CD14-positive monocyte (primary cell): ENCODE results near the gene DNAJC19. TPM values are rescaled to one million over a fixed set of nuclear protein-coding genes. Genes with fewer than 3 reads are reported as not detected.
"Not testable (repeated sequence)": the region's sequence is repeated elsewhere in the genome, so short reads cannot be mapped to it uniquely, and the experiment has no call there.

ENCODE experiments used
- DNase-seq, 3 donors: peaks; one replicate each; pipeline ENCODE4 v3.0.0-alpha.2; 2011 to 2022
- H2AFZ ChIP-seq: 2 replicates; pipeline ENCODE4 v1.6.0; 2012; ENCODE audit warnings: mild to moderate bottlenecking, low read depth, low read length, inconsistent platforms; ENCODE audit not compliant: insufficient read depth, poor library complexity, severe bottlenecking
- H3K27ac ChIP-seq, 2 donors: 1 replicate in 1 of 2; 2 replicates in 1 of 2; pipeline ENCODE4 v1.5.1; 2012 to 2013; ENCODE audit warnings: low read length in 2 of 2, control low read depth in 1 of 2, inconsistent platforms in 1 of 2, low read depth in 1 of 2, mild to moderate bottlenecking in 1 of 2
- H3K27me3 ChIP-seq, 2 donors: one replicate each; pipeline versions ENCODE4 v1.6.0 to v1.6.1; 2011 to 2013; ENCODE audit warnings: low read length in 2 of 2; ENCODE audit not compliant: control insufficient read depth in 2 of 2, insufficient read depth in 2 of 2
- H3K36me3 ChIP-seq, 2 donors: replicated peaks in 1 of 2; 1 replicate in 1 of 2; 2 replicates in 1 of 2; pipeline versions ENCODE4 v1.5.1 to v1.6.1; 2012 to 2013; ENCODE audit warnings: low read length in 2 of 2, control low read depth in 1 of 2, inconsistent platforms in 1 of 2, mild to moderate bottlenecking in 1 of 2; ENCODE audit not compliant: insufficient read depth in 2 of 2, control insufficient read depth in 1 of 2
- H3K4me1 ChIP-seq, 2 donors: 1 replicate in 1 of 2; 2 replicates in 1 of 2; pipeline versions ENCODE4 v1.5.1 to v1.6.1; 2012 to 2013; ENCODE audit warnings: low read length in 2 of 2, control low read depth in 1 of 2, inconsistent platforms in 1 of 2, mild to moderate bottlenecking in 1 of 2, moderate library complexity in 1 of 2; ENCODE audit not compliant: insufficient read depth in 2 of 2, control insufficient read depth in 1 of 2
- H3K4me2 ChIP-seq: replicated peaks from 2 replicates; pipeline ENCODE3; 2012; ENCODE audit warnings: low read length, moderate library complexity, mild to moderate bottlenecking; ENCODE audit not compliant: poor library complexity, severe bottlenecking; ENCODE audit errors: extremely low read depth
- H3K4me3 ChIP-seq, 3 experiments: fragments of 200-600 bp in 1 of 3; sonication (generic) in 1 of 3; replicated peaks in 1 of 3; 1 replicate in 2 of 3; 2 replicates in 1 of 3; pipeline ENCODE4 v1.5.1; 2011 to 2013; ENCODE audit warnings: low read length in 3 of 3, mild to moderate bottlenecking in 3 of 3, control low read depth in 2 of 3, low read depth in 2 of 3, inconsistent platforms in 1 of 3, moderate library complexity in 1 of 3
- H3K79me2 ChIP-seq: 2 replicates; pipeline ENCODE4 v1.6.0; 2012; ENCODE audit warnings: mild to moderate bottlenecking, control low read depth, inconsistent platforms, low read length, moderate library complexity; ENCODE audit not compliant: insufficient read depth
- H3K9ac ChIP-seq: 2 replicates; pipeline ENCODE4 v1.6.0; 2017; ENCODE audit warnings: low read length, mild to moderate bottlenecking; ENCODE audit not compliant: insufficient read depth, poor library complexity, severe bottlenecking
- H3K9me3 ChIP-seq, 2 donors: replicated peaks in 1 of 2; 1 replicate in 1 of 2; 2 replicates in 1 of 2; pipeline versions ENCODE4 v1.5.1 to v1.6.1; 2012 to 2013; ENCODE audit warnings: low read length in 2 of 2, control low read depth in 1 of 2; ENCODE audit not compliant: control insufficient read depth in 1 of 2, insufficient read depth in 1 of 2
- H4K20me1 ChIP-seq: 2 replicates; pipeline ENCODE4 v1.6.0; 2012; ENCODE audit warnings: mild to moderate bottlenecking, low read length, control low read depth, moderate library complexity; ENCODE audit not compliant: insufficient read depth
- H3K27ac Mint-ChIP-seq, 7 donors: one replicate each; pipeline ENCODE4 v1.8.0; 2020; ENCODE audit warnings: mild to moderate bottlenecking in 7 of 7, mixed read lengths in 7 of 7, moderate library complexity in 6 of 7, inconsistent platforms in 2 of 7
- H3K27me3 Mint-ChIP-seq, 3 donors: one replicate each; pipeline ENCODE4 v1.8.0; 2021 to 2022; ENCODE audit warnings: low read depth in 3 of 3, mild to moderate bottlenecking in 3 of 3, mixed read lengths in 3 of 3, moderate library complexity in 3 of 3, inconsistent platforms in 1 of 3
- H3K36me3 Mint-ChIP-seq, 2 donors: one replicate each; pipeline ENCODE4 v1.8.0; 2020; ENCODE audit warnings: mixed read lengths in 2 of 2, inconsistent platforms in 1 of 2, mild to moderate bottlenecking in 1 of 2
- H3K4me1 Mint-ChIP-seq: one replicate; pipeline ENCODE4 v1.8.0; 2020; ENCODE audit warnings: mild to moderate bottlenecking, mixed read lengths
- H3K4me3 Mint-ChIP-seq, 2 donors: one replicate each; pipeline ENCODE4 v1.8.0; 2020; ENCODE audit warnings: mild to moderate bottlenecking in 2 of 2, mixed read lengths in 2 of 2, moderate library complexity in 1 of 2
- H3K9me3 Mint-ChIP-seq, 7 donors: one replicate each; pipeline ENCODE4 v1.8.0; 2020 to 2022; ENCODE audit warnings: mixed read lengths in 7 of 7, mild to moderate bottlenecking in 6 of 7, moderate library complexity in 6 of 7, inconsistent platforms in 2 of 7
- CTCF ChIP-seq: fragments of 200-600 bp; IDR thresholded peaks from one replicate; pipeline ENCODE4 v1.8.0; 2022; ENCODE audit warnings: antibody characterized with exemption, mild to moderate bottlenecking
- WGBS: methylation state at CpG from one replicate; pipeline ENCODE4 v1.1.5; 2013; ENCODE audit warnings: missing lambda C conversion rate; ENCODE audit not compliant: insufficient coverage; 5-methylcytosine and 5-hydroxymethylcytosine counted together
- intact Hi-C, 2 donors: fragments of 100-400 bp; cut with micrococcal nuclease; formaldehyde crosslinking; loops; one replicate each; pipeline versions ENCODE4 v1.15.0 to v1.15.1; 2023
- polyA plus RNA-seq, 3 donors: library from polyadenylated mRNA; depleted of rRNA in 1 of 3; unstranded in 2 of 3; stranded (reverse) in 1 of 3; fragments of 300-500 nt in 2 of 3; fragments of >200 nt in 1 of 3; fragmentation: Illumina TruSeq in 2 of 3; gene quantifications; 1 replicate in 2 of 3; 2 replicates in 1 of 3; pipeline ENCODE4 v1.2.3, GENCODE V29; 2012 to 2021

DNAJC19 gene
- polyA plus RNA-seq, 3 donors: 10.7 to 44.7 (median 44.0) TPM

GRCh38 chr3:181007262-181007661 is 17.7 kb upstream of the DNAJC19 start:
- Histone ChIP-seq H3K4me1 (no peaks in the 10 kb centered on the region), H3K9me3 (peaks cover 0 to 8% of the 10 kb centered on the region in 2 donors), H3K27me3 (no peaks in the 10 kb centered on the region), H3K27ac (no peak overlapping the region), H3K4me2 (no peak overlapping the region), H3K79me2 (no peaks in the 10 kb centered on the region), H3K36me3 (no peaks in the 10 kb centered on the region), H3K9ac (no peak overlapping the region), H3K4me3 (no peak overlapping the region), H2AFZ (no peak overlapping the region), H4K20me1 (no peaks in the 10 kb centered on the region)
- H3K27ac Mint-ChIP-seq: no peak overlapping the region
- H3K9me3 Mint-ChIP-seq: peaks cover 2 to 12% (median 6%) of the 10 kb centered on the region in 7 donors
- no CpG with 5 or more reads among the region's 3 CpGs for WGBS
- no peak for DNase-seq
- H3K36me3 Mint-ChIP-seq: no peaks in the 10 kb centered on the region
- no peak overlapping the region for H3K4me3 Mint-ChIP-seq
- intact Hi-C loops: no loop called here
- TF ChIP-seq CTCF: no peak
- no peaks in the 10 kb centered on the region for H3K4me1 Mint-ChIP-seq
- peaks cover 0 to 2% (median 0%) of the 10 kb centered on the region in 3 donors for H3K27me3 Mint-ChIP-seq

GRCh38 chr3:181006541-181006940 is 17.0 kb upstream of the DNAJC19 start:
- WGBS: 92% methylated on average over 3 of the region's 7 CpGs
- Histone ChIP-seq H3K27ac (no peak overlapping the region), H3K79me2 (no peaks in the 10 kb centered on the region), H3K9ac (no peak overlapping the region), H3K27me3 (no peaks in the 10 kb centered on the region), H2AFZ (no peak overlapping the region), H3K4me3 (no peak overlapping the region), H4K20me1 (no peaks in the 10 kb centered on the region), H3K4me2 (no peak overlapping the region), H3K4me1 (no peaks in the 10 kb centered on the region), H3K36me3 (no peaks in the 10 kb centered on the region), H3K9me3 (peaks cover 0 to 8% of the 10 kb centered on the region in 2 donors)
- TF ChIP-seq CTCF: no peak
- H3K27ac Mint-ChIP-seq: no peak overlapping the region
- intact Hi-C loops: no loop called here
- H3K9me3 Mint-ChIP-seq: peaks cover 5 to 16% (median 11%) of the 10 kb centered on the region in 7 donors
- no peak for DNase-seq
- H3K4me1 Mint-ChIP-seq: no peaks in the 10 kb centered on the region
- no peaks in the 10 kb centered on the region for H3K36me3 Mint-ChIP-seq
- peaks cover 0 to 2% (median 0%) of the 10 kb centered on the region in 3 donors for H3K27me3 Mint-ChIP-seq
- no peak overlapping the region for H3K4me3 Mint-ChIP-seq

- intact Hi-C loops, H3K4me3 ChIP-seq, H4K20me1 ChIP-seq, H3K36me3 Mint-ChIP-seq, H2AFZ ChIP-seq, H3K4me2 ChIP-seq, H3K27me3 Mint-ChIP-seq, H3K4me1 Mint-ChIP-seq, H3K4me3 Mint-ChIP-seq, H3K9me3 ChIP-seq, H3K27me3 ChIP-seq, H3K36me3 ChIP-seq, H3K4me1 ChIP-seq, DNase-seq, H3K27ac ChIP-seq, H3K9ac ChIP-seq, H3K27ac Mint-ChIP-seq, H3K79me2 ChIP-seq: not testable (repeated sequence)
- WGBS: 83% methylated on average over 1 of the region's 2 CpGs
- peaks cover 14 to 31% (median 23%) of the 10 kb centered on the region in 7 donors for H3K9me3 Mint-ChIP-seq
These were observed 13.9 kb upstream of the DNAJC19 start for GRCh38 chr3:181003469-181003868.
